NCI-H2196 (cell line): ENCODE data around the gene AGAP1.

ENCODE experiments used
- DNase-seq: peaks from one replicate; lab custom pipeline; 2025; ENCODE audit not compliant: unreplicated experiment; lab: John Stamatoyannopoulos, UW

AGAP1 gene

DNA sequence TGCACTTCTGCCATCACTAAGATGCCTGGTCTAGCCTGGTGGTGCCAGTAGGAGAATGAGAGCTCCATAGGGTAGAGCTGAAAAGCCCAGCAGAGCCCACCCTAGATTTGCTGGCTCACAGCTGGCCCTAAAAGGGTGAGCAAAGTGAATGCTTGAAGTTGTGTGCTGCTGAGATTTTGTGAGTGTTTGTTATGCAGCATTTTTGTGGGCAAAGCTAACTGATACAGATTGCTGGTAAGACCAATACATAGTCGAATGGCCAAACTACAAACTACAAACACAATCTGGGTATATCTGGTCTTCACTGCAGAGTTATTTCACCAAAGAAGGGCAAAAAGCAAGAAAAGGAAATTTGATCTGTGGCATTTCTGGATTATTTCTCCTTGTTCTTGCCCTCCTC is 7.1 kb upstream of the AGAP1 start:
- no peak for DNase-seq

DNA sequence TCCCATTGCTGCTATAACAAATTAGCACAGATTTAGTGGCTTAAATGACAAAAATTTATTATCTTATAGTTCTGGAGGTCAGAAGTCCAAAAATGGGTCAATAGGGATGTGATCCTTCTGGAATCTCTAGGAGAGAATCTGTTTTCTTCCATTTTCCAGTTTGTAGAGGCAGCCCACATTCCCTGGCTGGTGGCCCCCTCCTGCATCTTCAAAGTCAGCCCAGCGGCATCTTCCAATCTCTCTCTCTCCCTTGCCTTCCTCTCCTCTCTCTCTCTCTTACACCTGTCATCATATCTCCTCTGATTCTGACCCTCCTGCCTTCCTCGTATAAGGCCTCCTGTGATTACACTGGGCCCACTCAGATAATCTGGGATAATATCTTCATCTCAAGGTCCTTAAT is 3.9 kb upstream of the AGAP1 start:
- DNase-seq = no peak

DNA sequence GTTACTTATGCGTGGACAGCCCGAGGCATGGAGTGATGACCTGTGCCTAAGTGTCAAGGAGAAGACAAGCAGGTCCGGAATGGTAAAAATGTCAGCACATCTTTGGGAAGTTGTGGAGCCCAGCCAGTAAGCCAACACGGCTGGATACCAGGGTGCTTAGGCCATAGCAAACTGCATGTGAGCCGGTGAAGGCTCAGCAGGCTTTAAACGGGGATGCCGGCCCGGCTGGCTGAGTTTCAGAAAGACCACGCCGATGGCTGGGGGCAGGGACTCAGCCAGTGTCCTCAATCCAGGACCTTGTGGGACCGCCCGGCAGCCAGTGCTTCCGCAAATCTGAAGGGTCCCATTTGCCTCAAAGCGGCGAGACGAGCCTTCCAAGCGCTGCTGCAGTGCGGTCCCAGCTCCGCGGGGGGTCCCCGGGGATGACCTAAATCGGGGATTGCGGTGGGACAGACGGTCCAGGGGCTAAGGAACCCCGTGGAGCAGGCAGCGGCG is 946 bp upstream of the AGAP1 start:
- no peak for DNase-seq

DNA sequence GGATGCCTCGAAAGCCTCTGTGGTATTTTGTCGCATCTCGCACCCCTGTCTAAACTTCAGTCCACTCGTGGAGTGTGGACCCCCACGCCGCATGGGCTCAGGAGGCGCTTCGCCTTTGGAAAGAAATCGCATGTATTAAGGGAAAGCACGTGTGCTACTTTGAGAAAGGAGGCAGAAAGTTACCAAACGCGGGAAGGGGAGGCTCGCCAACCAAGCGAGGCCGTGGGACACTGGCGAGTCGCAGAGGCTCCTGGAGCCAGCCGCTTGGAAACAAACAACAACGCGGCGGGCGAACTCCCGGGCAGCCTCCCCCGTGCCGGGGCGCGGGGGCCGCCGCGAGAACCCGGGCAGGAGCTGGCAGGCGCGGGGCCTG is 455 bp upstream of the AGAP1 start:
- peak; percentile 65 for DNase-seq

DNA sequence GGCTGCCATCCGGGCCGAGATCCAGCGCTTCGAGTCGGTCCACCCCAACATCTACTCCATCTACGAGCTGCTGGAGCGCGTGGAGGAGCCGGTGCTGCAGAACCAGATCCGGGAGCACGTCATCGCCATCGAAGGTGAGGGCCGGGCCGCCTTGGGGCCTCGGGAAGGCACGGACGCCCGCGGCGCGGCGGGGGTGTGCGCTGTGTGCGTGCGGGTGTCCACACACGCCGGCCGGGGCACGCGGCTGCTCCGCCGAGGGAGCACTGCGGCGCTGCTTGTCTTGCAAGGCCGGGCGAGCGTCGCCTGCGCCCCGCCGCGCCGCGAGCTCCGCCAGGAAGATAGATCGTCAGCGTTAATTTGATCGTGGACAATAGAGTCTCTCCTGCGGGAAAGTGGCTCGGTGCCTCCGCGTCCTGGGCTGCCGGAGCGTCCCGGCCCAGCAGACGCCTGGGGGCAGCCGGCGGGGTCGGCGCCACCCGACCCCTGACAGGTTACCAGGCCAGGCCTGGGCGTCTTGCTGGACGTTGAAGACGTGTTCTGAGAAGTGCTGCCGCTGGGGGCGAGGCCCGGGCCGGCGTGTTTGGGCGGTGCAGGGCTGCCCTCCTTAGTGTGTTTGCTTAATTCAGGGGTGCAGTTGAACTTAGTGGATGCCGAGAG is 1.0 kb downstream of the AGAP1 start:
- no peak for DNase-seq

DNA sequence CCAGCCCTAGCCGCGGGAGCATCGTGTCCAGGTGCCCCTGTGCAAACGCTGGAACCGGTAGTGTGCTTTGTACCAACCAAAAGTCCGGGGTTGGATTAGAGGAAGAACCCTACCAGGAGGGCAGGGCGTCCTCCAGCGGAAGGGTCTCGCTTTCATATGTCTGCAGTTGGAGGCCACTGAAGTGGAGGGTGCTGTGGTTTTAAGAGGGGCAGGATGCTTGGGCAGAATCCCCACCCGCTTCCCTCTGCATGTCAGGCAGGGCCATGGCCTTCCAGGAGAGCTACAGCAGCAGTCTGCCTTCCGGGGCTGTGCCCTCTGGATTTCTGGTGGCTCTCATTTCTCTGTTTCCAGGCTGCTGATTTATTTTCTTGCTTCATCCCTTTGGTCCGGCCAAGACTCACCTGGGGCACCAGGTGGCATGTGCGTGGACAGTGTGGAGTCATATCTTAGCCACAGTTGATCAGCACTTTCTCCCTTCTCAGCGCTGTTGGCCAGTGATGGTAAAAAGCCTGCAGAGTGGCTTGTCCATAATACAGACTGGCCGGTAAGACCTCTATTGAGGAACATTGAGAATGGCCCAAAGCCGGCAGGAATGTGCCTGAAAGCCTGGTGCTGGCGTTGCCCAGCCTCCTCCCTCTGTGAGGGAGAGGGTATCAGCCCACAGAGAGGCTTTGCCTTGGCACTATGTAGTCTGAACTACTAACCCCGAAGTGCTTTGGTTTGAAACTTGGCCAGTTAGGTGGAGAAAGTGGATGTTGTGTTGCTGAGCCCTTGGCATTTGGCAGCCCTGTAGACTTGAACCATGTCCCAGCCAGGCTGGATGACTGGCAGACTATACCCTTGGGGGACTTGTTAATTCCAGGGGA is 1.8 kb downstream of the AGAP1 start:
- no peak for DNase-seq

DNA sequence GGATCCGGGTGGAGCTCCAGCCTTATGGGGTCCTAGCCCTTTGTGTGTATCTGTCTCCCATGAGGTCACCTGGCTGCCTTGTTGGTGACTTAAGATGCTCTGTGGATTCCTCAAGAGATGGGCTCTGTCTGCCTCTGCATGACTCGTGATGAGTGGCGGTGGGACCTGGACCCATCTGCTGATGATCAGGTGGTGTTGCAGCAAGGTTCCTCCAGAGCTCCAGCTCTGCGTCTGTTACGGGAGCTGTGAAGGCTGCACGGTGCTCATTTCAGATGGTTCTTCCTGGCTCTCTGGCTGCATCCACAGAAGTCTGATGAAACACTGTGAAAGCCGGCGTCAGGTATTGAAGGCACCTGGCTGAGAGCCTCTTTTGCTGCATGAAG is 2.4 kb downstream of the AGAP1 start:
- DNase-seq = no peak

DNA sequence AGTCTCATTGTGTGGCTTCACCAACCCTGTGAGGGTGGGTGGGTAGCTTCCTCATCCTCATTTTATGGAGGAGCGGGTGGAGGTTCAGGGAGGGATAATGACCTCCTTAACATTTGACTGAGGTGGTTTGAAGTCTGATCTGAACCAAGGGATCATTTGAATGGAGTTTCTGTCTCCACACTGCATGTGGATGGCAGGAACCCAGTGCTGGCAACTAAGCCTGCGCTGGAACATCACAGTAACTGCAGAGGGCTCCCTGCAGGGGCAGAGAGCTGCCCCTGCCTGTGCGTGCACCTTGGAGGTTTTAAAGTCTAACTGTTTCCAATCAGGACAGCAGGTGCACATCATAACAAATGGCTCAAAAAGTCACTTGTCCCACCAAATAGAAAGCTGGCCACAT is 3.3 kb downstream of the AGAP1 start:
- DNase-seq = no peak

DNA sequence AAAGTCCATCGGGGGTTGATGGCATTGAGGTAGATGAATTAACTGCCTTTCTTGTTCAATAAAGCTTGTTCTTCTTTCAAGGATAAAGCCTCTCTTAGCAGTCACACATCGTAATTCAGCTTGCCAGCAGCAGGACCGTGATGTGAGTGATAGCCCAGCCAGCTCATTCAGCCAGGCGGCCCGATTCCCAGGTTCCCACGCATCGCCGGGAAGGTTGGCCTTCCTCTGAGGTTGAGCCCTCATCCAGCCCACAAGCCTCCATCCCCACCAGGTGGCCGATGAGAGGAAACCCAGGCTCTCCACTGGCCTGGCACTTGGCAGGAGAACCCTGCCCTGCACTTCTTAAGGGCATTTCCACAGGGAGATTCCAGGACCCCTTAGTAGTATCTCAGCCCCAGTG is 4.7 kb downstream of the AGAP1 start:
- DNase-seq = peak; percentile 67

DNA sequence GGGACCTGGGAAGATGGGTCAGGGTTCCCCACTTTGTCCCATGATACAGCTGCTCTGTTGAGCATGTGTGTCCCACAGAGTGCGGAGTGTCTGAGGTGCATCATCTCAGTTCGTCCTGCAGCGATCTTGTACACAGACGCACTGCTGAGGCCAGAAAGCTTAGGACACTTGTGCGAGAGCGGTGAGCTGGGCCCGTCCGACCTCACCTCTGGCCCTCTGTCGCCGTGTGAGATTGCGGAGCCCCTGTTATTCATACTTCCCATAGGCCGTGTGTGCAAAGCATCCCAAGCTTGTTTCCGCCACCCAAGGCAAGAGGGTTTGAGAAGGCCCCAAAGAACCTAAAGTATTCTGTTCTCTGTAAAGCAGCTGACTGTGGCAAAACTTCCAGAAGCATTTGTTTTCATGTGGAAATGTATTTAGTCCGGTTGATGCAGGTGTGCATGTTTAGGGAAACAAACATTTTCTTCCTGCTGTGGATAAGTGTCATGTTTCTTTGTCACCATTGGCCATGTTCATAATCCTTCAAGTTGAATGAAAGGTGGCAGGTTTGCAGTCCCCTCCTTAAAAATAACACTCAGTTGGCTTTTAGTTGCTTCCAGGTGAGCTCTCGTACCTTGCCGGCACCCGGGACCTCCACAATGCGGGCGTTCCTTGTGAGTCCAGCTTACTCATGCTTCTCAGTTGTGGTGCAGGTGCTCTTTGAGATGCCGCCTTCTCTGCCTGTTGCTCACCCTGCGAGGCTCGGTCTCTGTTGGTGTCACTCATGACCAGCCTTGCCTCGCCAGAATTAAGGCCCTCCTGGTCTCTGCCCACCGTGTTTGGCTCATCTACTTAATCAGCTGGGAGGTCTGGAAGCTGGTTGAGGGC is 5.3 kb downstream of the AGAP1 start:
- no peak for DNase-seq

DNA sequence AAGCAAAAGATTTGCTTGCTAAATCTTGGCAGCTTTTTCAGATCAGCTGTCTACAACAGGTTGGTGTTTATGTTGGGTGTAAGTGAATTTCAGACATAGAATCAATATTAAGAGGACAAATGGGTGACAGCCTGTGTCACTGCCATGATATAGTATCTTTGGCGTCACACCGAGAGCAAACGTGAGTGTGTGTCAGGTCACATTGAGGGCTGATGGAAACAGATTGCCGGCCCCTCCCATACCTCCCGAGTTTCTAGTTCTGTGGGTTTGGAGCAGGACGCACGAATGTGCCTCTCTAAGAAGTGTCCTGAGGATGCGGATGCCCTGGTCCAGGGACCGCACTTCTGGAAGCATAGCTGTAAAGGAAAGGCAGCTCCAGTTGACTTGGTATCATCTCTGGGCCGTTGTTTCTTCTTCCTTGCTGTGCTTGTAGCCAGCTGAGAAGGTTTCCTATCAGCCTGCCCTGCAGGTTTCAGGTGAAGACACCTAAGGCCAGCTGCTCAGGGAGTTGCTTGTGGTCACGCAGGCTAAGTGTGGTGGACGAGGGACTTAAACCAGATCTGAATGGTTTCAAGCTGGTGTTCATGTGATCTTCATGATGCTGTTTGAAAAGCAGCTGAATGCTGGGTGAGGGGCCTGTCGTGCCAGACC is 6.4 kb downstream of the AGAP1 start:
- no peak for DNase-seq

DNA sequence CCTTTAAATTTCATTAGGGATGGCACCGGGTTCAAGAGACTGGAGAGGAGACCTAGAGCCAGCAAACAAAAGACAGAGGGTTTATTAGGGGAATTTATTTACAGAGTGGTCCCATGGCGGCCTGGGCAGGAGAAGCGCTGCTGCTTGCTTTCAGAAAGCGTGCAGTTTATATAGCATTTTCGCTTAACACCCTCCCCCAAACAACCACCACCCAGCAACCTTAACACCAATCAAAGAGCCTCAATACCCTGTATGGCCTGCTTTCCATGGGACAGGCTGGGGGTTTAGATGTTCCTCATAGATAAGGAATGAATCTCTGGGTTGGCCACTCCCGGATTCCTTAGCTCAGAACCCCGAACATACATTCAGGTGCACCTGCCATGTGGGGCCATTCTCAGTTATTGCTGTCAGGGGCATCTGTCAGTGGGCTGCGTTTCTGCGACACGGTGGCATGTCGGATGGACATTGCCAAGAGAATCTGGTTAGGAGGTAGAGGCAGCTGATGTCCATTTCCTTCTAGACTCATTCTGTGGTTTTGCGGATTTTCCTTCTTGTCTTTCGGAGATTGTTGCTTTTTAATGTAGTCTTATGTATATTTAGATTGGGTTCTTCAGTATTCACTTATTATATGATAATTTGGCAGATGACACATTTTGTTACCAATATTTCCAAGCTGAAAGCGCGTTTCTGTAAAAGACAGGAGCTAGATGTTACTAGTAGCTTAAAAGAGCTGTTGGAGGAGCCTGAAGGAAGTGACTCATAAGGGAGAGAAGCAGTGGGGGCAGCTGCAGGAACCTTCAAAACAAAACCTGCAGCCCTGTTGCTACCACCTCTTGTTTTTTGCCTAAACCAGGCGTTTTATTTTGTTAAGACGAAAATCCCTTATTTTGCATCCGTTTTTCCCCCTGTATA is 7.2 kb downstream of the AGAP1 start:
- no peak for DNase-seq

DNA sequence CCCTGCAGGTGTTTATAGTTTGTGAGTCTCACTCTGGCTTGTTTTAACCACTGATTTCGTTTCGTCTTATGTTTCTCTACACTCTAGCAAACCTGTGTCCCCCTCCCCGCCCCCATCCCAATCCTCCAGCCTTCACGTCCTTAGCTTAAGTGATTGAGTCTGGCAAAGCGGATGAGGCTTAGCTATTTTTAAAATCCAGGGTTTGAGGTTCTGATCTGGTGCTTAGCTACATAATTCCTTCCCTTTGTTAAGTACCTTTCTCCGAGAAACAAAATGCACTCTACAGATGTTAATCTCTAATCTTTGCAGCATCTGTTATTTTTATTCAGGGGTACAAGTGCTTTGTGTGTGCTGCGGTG is 7.8 kb downstream of the AGAP1 start:
- DNase-seq = no peak

DNA sequence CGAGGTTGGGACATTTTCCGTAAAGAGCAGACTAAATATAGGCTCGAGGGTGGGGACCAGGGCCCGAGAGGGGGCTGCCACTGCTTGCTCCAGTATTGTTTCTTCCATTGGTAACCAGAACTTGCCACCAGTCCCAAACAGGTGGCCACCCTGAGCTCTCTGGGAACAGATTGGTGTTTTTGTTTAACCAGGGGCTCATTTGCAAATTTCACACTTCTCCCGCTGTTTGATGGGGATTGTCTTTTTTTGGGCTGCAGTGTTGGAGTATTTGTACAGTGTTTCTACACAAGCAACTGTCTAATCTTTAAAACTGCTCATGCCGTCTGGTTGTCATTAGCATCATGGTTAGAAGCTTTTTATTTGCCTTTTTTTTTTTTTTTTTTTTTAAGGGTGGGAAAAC is 8.5 kb downstream of the AGAP1 start:
- no peak for DNase-seq

DNA sequence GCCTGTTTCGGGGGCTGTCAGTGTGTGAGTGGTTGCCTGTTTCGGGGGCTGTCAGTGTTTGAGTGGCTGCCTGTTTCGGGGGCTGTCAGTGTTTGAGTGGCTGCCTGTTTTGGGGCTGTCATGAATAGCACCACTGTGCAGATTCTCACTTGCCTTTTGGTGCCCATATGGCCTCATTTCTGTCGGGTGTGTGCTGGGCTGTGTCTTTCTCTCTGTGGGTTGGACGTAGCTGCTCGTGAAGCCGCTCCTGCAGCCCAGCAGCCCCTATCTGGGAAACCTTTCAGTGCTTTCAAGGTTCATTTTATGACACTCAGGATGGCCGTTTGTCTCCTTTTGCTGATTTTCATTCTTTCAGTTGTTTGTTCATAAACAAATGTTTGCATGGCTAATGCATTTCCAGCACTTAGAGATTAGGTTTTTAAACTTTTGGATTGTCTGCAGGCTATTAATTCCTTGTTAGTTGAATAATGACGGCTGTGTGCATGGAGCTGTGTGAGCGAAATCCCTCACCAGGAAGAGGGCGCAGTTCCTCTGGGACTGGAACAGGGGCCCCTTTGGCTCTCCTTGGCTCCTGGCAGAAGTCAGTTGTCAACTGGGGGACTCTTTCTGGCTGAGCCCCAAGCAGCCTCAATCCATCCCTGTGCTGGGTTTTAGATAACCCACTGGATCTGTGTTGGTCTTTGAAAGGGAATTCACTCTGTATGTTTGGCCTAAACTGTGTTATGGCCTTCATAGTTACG is 10.8 kb downstream of the AGAP1 start:
- DNase-seq = no peak

DNA sequence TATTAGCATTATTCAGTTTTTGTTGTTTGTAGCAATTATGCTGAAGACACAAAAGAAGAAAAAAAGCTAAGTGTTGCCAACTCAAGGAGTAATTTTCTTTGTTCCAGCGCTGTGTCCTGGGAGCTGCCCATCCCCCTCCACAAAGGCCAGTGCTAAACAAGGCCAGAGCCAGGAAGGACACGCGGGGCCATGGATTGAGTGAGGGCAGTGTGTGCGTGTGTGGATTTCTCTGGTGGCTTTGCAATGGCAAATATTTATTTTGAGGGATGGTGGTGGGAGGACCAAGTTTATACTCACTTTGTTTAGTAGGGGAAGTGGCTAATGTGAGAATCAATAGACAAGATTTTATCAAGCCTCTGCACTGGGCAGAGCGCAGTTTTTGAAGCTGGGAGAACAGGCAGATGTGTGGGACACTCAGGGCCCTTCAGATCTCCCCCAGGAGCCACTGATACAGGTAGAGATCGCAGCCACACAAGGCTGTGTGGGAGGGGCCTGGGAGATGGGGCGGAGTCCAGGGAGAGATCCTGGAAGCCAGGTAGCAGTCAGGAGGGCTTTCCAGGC is 11.4 kb downstream of the AGAP1 start:
- peak; percentile 24 for DNase-seq

DNA sequence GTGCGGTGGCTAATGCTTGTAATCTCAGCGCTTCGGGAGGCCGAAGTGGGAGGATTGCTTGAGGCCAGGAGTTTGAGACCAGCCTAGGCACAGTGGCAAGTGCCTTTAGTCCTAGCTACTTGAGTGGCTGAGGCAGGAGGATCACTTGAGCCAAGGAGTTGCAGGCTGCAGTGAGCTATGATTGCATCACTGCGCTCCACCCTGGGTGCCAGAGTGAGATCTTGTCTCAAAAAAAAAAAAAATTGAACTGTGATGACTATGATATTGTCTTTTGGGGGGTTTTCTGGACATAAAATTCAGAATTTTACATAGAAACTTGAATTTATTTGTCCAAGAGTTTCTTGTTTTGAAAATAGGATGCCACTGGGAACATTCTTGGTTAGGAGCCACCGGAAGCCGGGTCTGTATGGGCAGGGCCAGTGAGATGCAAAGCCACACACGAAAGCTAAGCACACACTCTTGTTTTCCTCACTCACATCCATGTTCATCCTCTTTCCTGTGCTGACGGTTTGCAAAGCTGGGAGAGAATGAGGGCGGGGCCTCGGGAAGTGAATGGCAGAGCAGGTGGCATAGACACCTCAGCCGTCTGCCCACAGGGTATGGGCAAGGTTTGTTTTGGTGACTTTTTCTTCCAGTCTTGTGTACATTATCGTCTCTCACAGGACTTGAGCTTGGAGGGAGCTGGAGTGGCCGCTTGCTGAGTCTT is 12.6 kb downstream of the AGAP1 start:
- DNase-seq = peak; percentile 70

DNA sequence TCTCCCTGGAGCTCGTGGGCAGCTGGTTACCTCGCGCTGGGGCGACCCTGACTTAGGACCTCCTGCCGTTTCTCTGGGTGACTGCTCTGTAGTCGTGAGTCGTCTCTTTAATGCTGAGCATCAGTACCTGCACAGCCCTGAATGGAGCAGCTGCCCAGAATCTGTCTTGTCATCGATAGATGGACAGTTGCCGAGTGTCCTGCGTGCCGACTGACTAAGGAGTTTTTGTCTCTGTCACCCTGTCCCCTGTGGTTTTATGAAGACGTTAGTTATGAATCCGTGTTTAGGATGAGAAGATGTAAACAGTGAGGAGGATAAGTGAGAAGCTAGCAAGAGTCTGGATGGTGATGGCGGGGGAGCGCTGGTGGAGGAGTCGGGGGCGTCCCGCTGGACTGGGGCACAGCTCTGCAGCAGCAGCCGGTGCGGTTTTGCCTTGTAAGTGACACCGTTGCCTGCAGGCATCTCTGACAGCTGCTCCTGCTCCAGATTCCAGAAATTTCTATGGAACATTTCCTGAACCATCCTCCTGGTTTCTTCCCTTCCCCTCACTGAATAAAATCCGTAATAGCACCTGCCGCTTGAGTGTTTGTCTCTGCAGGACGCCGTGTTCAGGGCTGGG is 13.3 kb downstream of the AGAP1 start:
- DNase-seq = no peak
